Suppressor macrophage treated with lipopolysaccharide for 1 hour (primary cell): ENCODE data around the gene SLC9A1.
A peak's percentile ranks its signal among the peaks of the same experiment; 100 is the strongest.

Source experiments
- DNase-seq, 3 donors: peaks; one replicate each; pipeline ENCODE4 v3.0.0-alpha.2; 2020 to 2022

SLC9A1 gene

DNA sequence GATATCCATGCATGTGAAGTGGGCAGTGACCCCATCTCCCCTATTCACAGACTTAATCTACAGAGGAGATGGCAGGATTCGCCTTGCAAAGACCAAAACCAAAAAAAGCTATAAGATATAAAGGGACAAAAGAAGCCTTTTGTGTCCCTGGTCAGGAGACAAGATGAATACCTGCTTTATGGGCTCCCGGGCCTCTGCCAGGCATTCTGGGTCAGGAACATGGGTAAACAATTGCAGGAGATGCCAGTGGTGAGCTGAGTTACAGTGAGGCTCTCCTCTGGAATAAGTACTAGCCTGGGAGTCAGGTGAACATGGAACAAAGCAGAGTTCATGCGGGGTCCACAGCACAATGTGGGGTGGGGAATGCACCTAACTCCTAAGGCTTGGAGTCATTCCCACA is 4.7 kb downstream of the SLC9A1 start:
- no peak for DNase-seq

DNA sequence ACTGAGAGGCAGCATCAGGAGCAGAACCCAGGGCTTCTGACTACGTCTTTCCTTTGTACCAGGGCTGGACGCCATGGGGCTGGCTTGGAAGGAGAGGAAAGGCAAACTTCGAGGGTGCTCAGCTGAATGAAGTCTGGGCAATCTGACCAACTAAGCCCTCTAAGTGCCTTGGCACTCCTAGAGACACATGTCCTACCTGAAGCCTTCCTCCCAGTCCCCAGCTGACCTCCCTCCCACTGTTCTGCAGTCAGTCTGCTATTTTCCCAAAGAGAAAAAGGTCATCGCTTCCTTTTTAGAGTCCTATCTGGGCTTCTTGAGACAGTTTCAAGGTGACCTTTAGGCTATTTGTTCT is 5.2 kb downstream of the SLC9A1 start:
- DNase-seq, result no peak

- DNase-seq, result peak in 2 of 3 donors; percentile 38 to 54
Observed at GRCh38 chr1:27149084-27149761, 5.7 kb downstream of the SLC9A1 start.

- DNase-seq, result no peak
Observed at GRCh38 chr1:27148591-27148990, 6.3 kb downstream of the SLC9A1 start.

DNA sequence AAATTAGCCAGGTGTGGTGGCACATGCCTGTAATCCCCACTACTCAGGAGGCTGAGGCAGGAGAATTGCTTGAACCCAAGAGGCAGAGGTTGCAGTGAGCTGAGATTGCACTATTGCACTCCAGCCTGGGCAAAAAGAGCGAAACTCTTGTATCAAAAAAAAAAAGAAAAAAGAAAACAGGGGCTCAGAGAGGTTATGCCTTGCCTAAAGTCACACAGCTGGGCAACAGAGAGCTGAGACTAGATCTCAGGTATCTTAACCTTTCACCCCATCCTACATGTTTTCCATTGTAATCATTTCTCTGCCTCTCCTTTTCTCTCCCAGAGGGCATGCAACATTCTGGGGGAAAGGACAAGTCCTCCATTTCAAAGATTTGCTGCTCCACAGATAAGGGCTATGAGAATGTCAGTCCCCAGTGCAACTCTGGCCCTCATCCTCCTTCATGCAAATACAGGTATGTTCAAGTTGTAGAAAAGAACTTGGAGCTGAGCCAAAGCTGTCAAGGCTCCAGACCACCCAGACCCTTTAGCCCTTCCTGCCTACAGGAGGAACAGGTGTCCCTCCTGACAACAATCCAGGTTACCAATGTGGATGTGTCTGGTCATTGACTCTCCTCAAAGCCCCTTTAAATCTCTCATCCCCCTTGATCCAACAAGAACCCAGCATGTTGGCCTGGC is 6.9 kb downstream of the SLC9A1 start:
- no peak for DNase-seq

DNA sequence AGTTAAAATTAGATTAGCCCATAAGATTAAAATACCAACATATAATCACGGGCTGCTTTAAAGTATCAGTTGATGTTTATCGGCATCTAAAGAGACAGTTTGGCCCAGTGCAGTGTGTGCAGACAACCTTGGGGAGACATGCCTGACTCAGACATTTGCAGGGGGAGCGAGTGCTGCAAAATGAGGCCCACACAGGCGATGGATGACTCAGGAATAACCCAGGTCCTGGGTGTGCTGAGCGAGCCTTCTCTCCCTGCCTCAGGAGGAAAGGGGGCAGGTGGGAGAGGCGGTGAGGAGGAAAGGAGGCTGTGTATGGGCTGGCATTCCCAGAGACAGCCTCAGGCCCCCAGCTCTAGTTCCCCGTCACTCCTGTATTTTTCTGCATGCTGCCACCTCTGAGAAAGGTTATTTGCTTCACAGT is 9.0 kb downstream of the SLC9A1 start:
- no peak for DNase-seq

GRCh38 chr1:27144920-27145661 is 9.8 kb downstream of the SLC9A1 start:
- no peak for DNase-seq

DNA sequence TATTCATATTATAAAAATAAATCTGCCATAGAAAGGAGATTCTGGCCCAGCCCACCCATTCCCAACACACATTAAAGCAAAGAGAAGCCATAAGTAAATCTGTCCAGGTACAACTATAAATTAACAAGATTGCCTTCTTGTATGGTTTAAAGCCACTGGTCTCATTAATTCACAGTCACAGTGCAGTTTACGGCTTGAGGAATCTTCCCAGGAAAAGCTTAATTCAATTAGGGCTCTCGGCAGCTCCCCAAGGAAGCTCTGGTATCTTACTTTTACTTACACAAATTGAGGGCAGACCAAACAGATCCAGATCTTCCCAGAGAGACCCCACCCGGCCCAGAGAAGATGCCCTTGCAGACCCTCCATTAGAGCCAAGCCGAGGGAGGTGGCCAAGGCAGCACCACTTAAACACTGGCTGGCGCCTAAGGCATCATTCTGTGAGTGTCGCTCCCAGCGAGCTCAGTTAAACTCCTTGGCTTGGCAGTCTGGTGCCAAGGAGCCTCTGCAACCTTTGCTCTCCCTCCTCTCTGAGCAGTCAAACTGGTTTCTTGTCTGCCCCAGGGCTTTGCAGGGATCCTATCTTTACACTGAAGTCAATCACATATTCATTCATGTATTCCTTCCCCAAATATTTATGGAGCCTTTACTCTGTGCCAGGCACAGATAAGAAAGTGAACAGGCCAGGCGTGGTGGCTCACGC is 10.7 kb downstream of the SLC9A1 start:
- DNase-seq, result no peak

DNA sequence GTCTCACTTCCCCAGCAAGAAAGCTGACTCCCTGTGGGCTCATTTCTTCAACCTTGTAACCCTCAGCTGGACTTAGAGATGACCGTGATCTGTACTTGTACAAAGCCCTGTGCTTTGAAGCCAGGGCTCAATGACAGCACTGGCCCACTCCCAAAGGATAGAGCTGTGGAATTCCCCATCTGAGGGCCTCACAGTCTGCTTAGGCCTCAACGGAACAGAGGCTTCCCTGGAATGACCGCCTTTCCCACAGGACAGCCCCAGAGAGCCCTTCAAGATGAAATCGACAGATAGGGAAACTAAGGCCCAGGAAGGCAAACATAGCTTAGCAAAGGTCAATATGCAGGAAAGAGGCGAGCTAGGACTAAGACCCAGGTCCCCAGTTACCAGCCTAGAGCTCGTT is 11.5 kb downstream of the SLC9A1 start:
- DNase-seq, result no peak

GRCh38 chr1:27142464-27142863 is 12.5 kb downstream of the SLC9A1 start:
- DNase-seq, result no peak

- DNase-seq, result no peak
Observed at GRCh38 chr1:27141266-27142003, 13.5 kb downstream of the SLC9A1 start.

DNA sequence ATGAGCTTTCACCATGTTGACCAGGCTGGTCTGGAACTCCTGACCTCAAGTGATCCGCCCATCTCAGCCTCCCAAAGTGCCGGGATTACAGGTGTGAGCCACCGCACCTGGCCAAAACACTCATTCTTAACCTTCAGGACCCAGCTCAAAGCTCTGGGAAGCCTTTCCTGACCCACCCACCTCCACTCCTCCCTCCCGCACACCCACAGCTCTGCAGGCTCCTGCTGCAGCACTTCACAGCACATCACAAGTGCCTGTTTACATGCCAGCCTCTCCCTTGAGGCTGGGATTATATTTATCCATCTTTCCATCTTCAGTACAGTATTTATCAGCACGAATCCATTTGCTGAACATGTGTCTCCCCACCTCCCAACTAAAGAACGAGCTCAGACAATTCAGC is 14.9 kb downstream of the SLC9A1 start:
- no peak for DNase-seq

DNA sequence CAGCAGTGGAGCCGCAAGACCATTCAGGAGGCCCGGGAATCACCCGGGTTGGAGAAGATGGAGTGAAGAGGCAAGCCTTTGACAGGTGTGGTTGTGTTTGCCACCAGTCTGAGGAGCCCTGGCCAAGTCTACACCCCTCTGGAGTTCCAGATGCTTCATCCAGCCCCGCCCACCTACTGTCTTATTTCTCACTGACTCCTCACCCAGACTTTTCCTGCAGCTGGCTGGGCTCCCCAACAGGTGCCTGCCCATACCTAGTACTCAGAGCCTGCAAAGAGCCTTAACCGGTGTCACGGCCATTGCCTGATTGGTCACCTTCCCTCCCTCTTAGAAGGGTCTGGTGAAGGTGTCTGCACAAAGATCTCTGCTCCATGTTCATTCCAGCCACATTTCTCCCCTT is 16.0 kb downstream of the SLC9A1 start:
- no peak for DNase-seq

GRCh38 chr1:27138368-27138767 is 16.6 kb downstream of the SLC9A1 start:
- DNase-seq, result no peak

DNA sequence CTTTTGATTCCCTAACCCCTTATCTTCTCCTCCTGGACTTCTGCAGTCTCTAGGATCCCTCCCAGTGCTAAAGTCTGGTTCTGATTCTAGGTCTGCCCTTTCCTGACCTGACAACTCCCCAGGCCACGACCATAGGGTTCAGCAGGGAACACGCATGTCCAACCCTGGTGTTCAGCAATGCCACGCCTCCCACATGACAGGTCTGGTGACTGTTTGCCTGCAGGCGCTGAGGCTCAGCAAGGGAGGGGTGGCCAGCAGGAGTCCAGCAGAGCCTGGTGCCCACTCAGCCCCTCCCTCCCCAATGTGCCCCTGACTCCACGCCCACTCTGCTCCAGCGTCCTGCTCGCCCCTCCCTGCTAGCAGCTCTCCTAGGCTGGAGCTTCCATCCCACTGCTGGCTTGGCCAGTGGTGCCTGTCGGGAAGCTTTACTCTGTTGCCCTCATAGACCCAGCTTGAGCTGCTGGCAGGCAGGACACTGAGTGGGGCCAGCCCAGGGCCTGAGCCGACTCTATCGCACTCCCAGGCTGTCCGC is 17.3 kb downstream of the SLC9A1 start:
- no peak for DNase-seq

DNA sequence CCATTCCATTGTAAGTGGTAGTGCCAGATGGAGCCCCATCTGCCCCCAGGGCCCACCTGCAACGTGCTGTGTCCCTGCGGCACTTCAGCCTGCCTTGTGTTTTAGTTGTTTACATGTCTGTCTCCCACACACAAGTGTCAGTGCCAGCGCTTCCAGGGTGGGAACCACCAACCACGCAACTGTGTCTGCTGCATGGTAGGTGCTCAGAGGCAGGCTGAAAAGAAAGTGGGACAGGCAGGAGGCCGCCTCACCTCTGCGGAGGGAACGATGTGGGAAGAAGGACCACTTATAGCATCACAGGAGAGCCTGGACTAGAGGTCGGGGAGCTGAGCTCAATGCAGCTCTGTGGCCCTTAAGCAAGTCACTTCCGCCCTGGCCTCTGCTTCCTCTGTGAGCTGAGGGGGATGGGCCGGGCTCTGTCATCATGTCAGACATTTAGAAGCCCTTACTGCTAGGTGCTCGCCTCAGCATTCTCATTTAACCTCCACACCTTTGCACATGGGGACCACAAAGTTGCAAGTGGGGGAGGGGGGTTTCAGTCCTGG is 17.9 kb downstream of the SLC9A1 start:
- DNase-seq, result peak; percentile 81 to 86 (median 83)

GRCh38 chr1:27136236-27136551 is 18.7 kb downstream of the SLC9A1 start:
- peak; percentile 73 to 86 (median 81) for DNase-seq

DNA sequence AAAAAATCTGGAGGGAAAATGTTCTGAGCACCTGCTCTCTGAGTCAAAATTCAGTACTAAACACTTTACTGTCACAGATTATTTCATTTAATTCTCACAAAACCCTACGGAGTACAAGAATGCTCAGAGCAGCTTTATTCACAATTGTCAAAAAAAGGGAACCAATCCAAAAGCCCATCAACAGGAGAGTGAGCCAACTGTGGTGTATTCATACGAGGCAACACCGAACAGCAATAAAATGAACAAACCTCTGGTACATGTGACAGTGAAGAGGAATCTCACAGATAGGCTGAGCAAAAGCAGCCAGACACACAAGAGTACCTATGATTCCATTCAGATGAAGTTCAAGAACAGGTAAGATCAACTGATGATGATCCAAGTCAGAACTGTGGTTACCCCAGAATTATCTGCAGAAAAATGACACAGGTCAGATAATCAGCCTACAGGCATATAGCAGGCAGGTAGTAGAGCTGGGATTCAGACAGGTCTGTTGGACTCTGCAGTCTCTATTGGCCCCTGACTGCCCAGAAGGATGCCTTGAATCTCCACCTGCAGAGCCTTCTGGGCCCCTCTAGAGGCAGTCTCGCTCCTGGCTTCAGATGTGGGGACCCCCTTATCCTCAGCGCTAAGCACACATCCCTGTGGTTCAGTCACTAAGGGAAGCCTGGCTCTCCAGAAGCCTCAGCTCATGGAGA is 19.2 kb downstream of the SLC9A1 start:
- peak in 2 of 3 donors; percentile 44 to 47 for DNase-seq

- DNase-seq, result peak; percentile 82 to 85 (median 84)
Observed at GRCh38 chr1:27133991-27134390, 20.9 kb downstream of the SLC9A1 start.

DNA sequence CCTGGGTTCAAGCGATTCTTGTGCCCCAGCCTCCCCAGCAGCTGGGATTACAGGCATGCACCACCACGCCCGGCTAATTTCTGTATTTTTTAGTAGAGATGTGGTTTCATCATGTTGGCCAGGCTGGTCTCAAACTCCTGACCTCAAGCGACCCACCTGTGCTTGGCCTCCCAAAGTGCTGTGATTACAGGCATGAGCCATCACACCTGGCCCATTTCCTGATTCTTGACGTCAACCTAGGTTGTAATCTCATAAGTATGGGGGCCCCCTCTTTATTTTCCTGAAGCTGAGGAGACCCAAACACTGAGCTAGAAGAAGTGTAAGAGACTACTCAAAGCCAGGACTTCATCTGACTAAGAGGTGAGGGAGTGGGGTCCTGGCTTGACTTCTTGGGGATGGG is 21.8 kb downstream of the SLC9A1 start:
- no peak for DNase-seq

GRCh38 chr1:27132624-27133023 is 22.3 kb downstream of the SLC9A1 start:
- no peak for DNase-seq

- DNase-seq, result no peak
Observed at GRCh38 chr1:27132147-27132546, 22.8 kb downstream of the SLC9A1 start.
